HG02759 (cell line): ENCODE data around the gene MPHOSPH9.

Source experiments
- ATAC-seq: cut with Tn5 transposase; IDR thresholded peaks from one replicate; pipeline ENCODE4 v1.9.1; 2021; ENCODE audit warnings: mild to moderate bottlenecking, moderate library complexity; ENCODE audit not compliant: unreplicated experiment

The MPHOSPH9 gene

DNA sequence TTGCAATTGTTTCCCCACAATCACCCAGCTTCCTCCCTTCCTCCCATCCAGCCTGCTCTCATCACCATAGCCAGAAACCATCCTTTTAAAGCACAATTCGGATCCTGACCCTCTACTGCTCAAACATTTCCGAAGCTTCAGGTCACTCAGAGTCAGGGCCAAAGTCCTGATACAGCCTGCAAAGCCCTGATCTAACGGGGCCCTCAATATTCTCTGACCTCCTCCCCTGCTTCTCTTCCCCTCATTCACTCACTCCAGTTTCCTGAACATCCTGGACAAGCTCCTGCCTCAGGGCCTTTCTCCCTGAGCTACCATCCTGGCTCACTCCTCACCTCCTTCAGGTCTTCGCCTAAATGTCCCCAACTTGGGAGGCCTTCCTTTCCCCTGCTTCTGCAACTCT, 128.1 kb downstream of the MPHOSPH9 start:
- no peak for ATAC-seq
